ENCODE results near the gene MTX1.
"Not testable (repeated sequence)": the region's sequence is repeated elsewhere in the genome, so short reads cannot be mapped to it uniquely, and the experiment has no call there.

The MTX1 gene

GRCh38 chr1:155193275-155193990 is 15.1 kb upstream of the MTX1 start:
- Mint-ChIP-seq H3K9me3 (ENCODE audit: low read depth) (no peaks in the 10 kb centered on the region), H3K27me3 (no peaks in the 10 kb centered on the region), H3K4me3 (peak overlapping the region; percentile 91), H3K36me3 (no peaks in the 10 kb centered on the region), H3K4me1 (ENCODE audit: low read depth) (peaks cover 28% of the 10 kb centered on the region), H3K27ac (peak overlapping the region; percentile 98)

GRCh38 chr1:155193991-155194240 is 14.6 kb upstream of the MTX1 start:
- not testable (repeated sequence) for H3K27me3 Mint-ChIP-seq; H3K9me3 Mint-ChIP-seq (ENCODE audit: low read depth); H3K36me3 Mint-ChIP-seq
- Mint-ChIP-seq H3K27ac (peak overlapping the region; percentile 98), H3K4me3 (peak overlapping the region; percentile 91), H3K4me1 (ENCODE audit: low read depth) (peaks cover 28% of the 10 kb centered on the region)

- no peak overlapping the region for H3K27ac Mint-ChIP-seq
- no peaks in the 10 kb centered on the region for H3K36me3 Mint-ChIP-seq
- peak overlapping the region; percentile 86 for H3K4me3 Mint-ChIP-seq
- H3K9me3 Mint-ChIP-seq (ENCODE audit: low read depth): no peaks in the 10 kb centered on the region
- H3K4me1 Mint-ChIP-seq (ENCODE audit: low read depth): peaks cover 28% of the 10 kb centered on the region
- H3K27me3 Mint-ChIP-seq: no peaks in the 10 kb centered on the region
These were observed 13.0 kb upstream of the MTX1 start for GRCh38 chr1:155195201-155196102.

- H3K4me1 Mint-ChIP-seq (ENCODE audit: low read depth): peaks cover 28% of the 10 kb centered on the region
- H3K4me3 Mint-ChIP-seq: peak overlapping the region; percentile 86
- H3K36me3 Mint-ChIP-seq: no peaks in the 10 kb centered on the region
- no peaks in the 10 kb centered on the region for H3K27me3 Mint-ChIP-seq
- H3K9me3 Mint-ChIP-seq (ENCODE audit: low read depth): no peaks in the 10 kb centered on the region
- H3K27ac Mint-ChIP-seq: no peak overlapping the region
These were observed 12.2 kb upstream of the MTX1 start for GRCh38 chr1:155196103-155196892.

- H3K27me3 Mint-ChIP-seq: no peaks in the 10 kb centered on the region
- no peak overlapping the region for H3K27ac Mint-ChIP-seq
- no peaks in the 10 kb centered on the region for H3K36me3 Mint-ChIP-seq
- H3K9me3 Mint-ChIP-seq (ENCODE audit: low read depth): no peaks in the 10 kb centered on the region
- no peak overlapping the region for H3K4me3 Mint-ChIP-seq
- H3K4me1 Mint-ChIP-seq (ENCODE audit: low read depth): peaks cover 28% of the 10 kb centered on the region
These were observed 11.4 kb upstream of the MTX1 start for GRCh38 chr1:155196893-155197638.

- H3K36me3 Mint-ChIP-seq: no peaks in the 10 kb centered on the region
- no peak overlapping the region for H3K4me3 Mint-ChIP-seq
- H3K27ac Mint-ChIP-seq: no peak overlapping the region
These were observed 10.5 kb upstream of the MTX1 start for GRCh38 chr1:155197901-155198546.

GRCh38 chr1:155198547-155198906 is 10.0 kb upstream of the MTX1 start:
- H3K4me1 Mint-ChIP-seq (ENCODE audit: low read depth): peaks cover 16% of the 10 kb centered on the region
- H3K9me3 Mint-ChIP-seq (ENCODE audit: low read depth): no peaks in the 10 kb centered on the region
- H3K27ac Mint-ChIP-seq: no peak overlapping the region
- H3K4me3 Mint-ChIP-seq: no peak overlapping the region
- no peaks in the 10 kb centered on the region for H3K36me3 Mint-ChIP-seq
- H3K27me3 Mint-ChIP-seq: no peaks in the 10 kb centered on the region

More at GRCh38 chr1:155197901-155198546, 10.5 kb upstream of the MTX1 start:
- Mint-ChIP-seq H3K27me3 (no peaks in the 10 kb centered on the region), H3K9me3 (ENCODE audit: low read depth) (no peaks in the 10 kb centered on the region), H3K4me1 (ENCODE audit: low read depth) (peaks cover 21% of the 10 kb centered on the region)

- H3K4me3 Mint-ChIP-seq: no peak overlapping the region
- no peak overlapping the region for H3K27ac Mint-ChIP-seq
- H3K36me3 Mint-ChIP-seq: no peaks in the 10 kb centered on the region
- H3K27me3 Mint-ChIP-seq: no peaks in the 10 kb centered on the region
- no peaks in the 10 kb centered on the region for H3K9me3 Mint-ChIP-seq (ENCODE audit: low read depth)
- peaks cover 6% of the 10 kb centered on the region for H3K4me1 Mint-ChIP-seq (ENCODE audit: low read depth)
These were observed 8.7 kb upstream of the MTX1 start for GRCh38 chr1:155199792-155200191.

- H3K4me3 Mint-ChIP-seq: no peak overlapping the region
- H3K27me3 Mint-ChIP-seq: no peaks in the 10 kb centered on the region
- no peak overlapping the region for H3K27ac Mint-ChIP-seq
- no peaks in the 10 kb centered on the region for H3K4me1 Mint-ChIP-seq (ENCODE audit: low read depth)
- H3K9me3 Mint-ChIP-seq (ENCODE audit: low read depth): no peaks in the 10 kb centered on the region
- no peaks in the 10 kb centered on the region for H3K36me3 Mint-ChIP-seq
These were observed 7.6 kb upstream of the MTX1 start for GRCh38 chr1:155200920-155201319.

GRCh38 chr1:155202198-155202597 is 6.3 kb upstream of the MTX1 start:
- H3K27me3 Mint-ChIP-seq: no peaks in the 10 kb centered on the region
- no peak overlapping the region for H3K27ac Mint-ChIP-seq
- H3K4me1 Mint-ChIP-seq (ENCODE audit: low read depth): peaks cover 6% of the 10 kb centered on the region
- no peak overlapping the region for H3K4me3 Mint-ChIP-seq
- no peaks in the 10 kb centered on the region for H3K36me3 Mint-ChIP-seq
- H3K9me3 Mint-ChIP-seq (ENCODE audit: low read depth): no peaks in the 10 kb centered on the region

GRCh38 chr1:155202731-155203515 is 5.6 kb upstream of the MTX1 start:
- H3K4me1 Mint-ChIP-seq (ENCODE audit: low read depth): peaks cover 10% of the 10 kb centered on the region
- H3K27me3 Mint-ChIP-seq: no peaks in the 10 kb centered on the region
- no peak overlapping the region for H3K4me3 Mint-ChIP-seq
- H3K27ac Mint-ChIP-seq: no peak overlapping the region
- no peaks in the 10 kb centered on the region for H3K9me3 Mint-ChIP-seq (ENCODE audit: low read depth)
- H3K36me3 Mint-ChIP-seq: no peaks in the 10 kb centered on the region

- Mint-ChIP-seq H3K27ac (no peak overlapping the region), H3K27me3 (no peaks in the 10 kb centered on the region), H3K4me3 (no peak overlapping the region), H3K4me1 (ENCODE audit: low read depth) (peaks cover 18% of the 10 kb centered on the region), H3K36me3 (no peaks in the 10 kb centered on the region), H3K9me3 (ENCODE audit: low read depth) (no peaks in the 10 kb centered on the region)
These were observed 3.5 kb upstream of the MTX1 start for GRCh38 chr1:155205035-155205434.

GRCh38 chr1:155205969-155206593 is 2.4 kb upstream of the MTX1 start:
- H3K4me1 Mint-ChIP-seq (ENCODE audit: low read depth): peaks cover 18% of the 10 kb centered on the region
- H3K27me3 Mint-ChIP-seq: no peaks in the 10 kb centered on the region
- H3K36me3 Mint-ChIP-seq: no peaks in the 10 kb centered on the region
- no peaks in the 10 kb centered on the region for H3K9me3 Mint-ChIP-seq (ENCODE audit: low read depth)
- H3K27ac Mint-ChIP-seq: no peak overlapping the region
- H3K4me3 Mint-ChIP-seq: no peak overlapping the region

Measured in activated naive CD8-positive, alpha-beta T cell (primary cell).